ENCODE measurements around the gene NPAS1.

The NPAS1 gene, protein sequence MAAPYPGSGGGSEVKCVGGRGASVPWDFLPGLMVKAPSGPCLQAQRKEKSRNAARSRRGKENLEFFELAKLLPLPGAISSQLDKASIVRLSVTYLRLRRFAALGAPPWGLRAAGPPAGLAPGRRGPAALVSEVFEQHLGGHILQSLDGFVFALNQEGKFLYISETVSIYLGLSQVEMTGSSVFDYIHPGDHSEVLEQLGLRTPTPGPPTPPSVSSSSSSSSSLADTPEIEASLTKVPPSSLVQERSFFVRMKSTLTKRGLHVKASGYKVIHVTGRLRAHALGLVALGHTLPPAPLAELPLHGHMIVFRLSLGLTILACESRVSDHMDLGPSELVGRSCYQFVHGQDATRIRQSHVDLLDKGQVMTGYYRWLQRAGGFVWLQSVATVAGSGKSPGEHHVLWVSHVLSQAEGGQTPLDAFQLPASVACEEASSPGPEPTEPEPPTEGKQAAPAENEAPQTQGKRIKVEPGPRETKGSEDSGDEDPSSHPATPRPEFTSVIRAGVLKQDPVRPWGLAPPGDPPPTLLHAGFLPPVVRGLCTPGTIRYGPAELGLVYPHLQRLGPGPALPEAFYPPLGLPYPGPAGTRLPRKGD

GRCh38 chr19:47019431-47020041 lies at the start of gene NPAS1:
Gene NPAS1, plus strand, starts transcription at chr19:47019837. Its CDS starts 1,211 bp downstream, at chr19:47021048.
- DNase-seq (ENCODE audit: low read depth in 2 of 2) = no peak

- DNase-seq (ENCODE audit: low read depth in 2 of 2) = no peak
Measured at GRCh38 chr19:46970815-46971214, 48.8 kb upstream of the NPAS1 start.

DNA sequence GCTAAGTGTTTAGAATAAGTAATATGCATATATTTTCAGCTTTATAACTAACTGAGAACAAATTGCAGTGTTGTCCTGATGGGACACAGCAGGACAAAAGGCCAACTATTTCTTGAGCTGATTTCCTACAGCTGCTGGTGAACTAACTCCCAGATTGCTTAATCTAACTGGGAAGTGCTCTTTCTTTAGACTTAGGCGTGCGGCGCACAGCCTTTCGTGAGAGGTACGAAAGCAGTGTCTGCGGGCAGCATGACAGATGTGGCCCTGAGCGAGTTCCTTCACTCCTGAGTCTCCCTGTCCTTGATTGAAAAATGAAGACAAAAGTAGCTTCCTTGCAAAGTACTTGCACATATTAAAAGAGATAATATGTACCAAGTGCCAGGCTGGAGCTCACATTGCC lies 47.3 kb upstream of the NPAS1 start:
- no peak for DNase-seq (ENCODE audit: low read depth in 2 of 2)

- DNase-seq (ENCODE audit: low read depth in 2 of 2) = no peak
Measured at GRCh38 chr19:46974181-46974580, 45.5 kb upstream of the NPAS1 start.

- no peak for DNase-seq (ENCODE audit: low read depth in 2 of 2)
Measured at GRCh38 chr19:46975011-46975924, 44.4 kb upstream of the NPAS1 start.

- DNase-seq (ENCODE audit: low read depth in 2 of 2) = no peak
Measured at GRCh38 chr19:46975925-46976782, 43.5 kb upstream of the NPAS1 start.

DNA sequence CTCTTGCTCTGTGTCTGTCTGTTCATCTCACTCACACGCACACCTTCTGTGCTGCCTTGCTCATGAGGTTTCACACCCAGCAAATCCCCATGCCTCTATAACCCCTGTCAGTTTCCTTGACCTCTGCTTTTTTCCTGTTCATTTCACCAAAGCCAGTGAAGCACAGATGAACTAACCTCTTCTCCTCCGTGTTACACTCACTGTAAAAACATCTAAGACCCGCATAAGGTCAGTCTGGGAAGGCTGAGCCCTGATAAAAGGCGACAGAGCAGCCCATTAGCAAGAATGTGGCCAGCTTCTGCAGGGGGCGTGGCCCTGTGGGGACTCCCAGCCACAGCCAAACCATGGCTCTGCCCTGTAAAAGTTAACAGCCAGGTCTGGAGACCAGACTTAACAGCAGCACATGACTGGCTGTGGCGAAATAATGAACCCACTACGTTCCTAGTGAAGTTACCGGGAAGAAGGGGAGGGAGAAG lies 42.8 kb upstream of the NPAS1 start:
- no peak for DNase-seq (ENCODE audit: low read depth in 2 of 2)

DNA sequence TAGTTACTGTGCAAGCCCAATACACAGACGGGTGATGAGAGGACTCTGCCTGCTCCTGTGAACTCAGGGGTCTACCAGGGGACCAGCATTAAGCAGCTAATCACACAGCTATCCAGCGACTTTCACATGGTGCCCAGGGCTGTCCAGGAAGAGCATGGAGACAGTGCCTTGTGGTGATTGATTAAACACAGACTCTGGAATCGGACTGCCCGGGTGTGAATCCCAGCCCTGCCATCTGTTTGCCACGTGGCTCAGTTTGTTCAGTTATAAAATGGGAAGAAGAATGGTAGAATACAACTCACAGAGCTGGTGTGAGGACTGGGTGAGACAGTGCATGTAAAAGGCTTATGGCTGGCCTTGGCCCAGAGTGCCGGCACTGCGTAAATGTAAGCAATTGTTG lies 42.1 kb upstream of the NPAS1 start:
- no peak for DNase-seq (ENCODE audit: low read depth in 2 of 2)

DNA sequence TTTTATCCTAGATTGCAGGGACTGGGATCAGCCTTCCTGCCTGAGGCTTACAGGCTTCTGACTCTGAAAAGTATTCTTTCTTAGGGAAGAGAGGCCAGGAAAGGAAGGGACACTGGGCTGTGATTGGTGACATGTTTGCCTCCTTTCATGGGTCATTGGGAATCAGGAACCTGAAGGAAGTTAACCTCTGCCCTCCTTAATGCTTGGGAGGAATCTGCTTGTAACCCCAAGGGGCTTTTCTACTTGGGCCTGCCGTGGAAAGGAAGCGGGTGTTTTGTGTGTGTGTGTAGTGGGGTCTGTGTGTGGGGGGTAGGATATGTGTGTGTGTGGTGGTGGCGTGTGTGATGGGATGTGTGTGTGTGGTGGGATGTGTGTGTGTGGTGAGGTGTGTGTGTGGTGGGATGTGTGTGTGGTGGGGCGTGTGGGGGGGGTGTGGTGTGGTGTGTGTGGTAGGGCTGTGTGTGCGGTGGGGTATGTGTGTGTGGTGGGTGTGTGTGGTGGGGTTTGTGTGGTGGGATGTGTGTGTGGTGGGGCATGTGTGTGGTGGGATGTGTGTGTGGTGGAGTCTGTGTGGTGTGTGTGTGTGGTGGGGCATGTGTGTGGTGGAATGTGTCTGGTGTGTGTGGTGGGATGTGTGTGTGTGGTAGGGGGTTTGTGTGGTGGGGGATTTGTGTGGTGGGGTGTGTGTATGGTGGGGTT lies 41.3 kb upstream of the NPAS1 start:
- no peak for DNase-seq (ENCODE audit: low read depth in 2 of 2)

- no peak for DNase-seq (ENCODE audit: low read depth in 2 of 2)
Measured at GRCh38 chr19:46979126-46980105, 40.2 kb upstream of the NPAS1 start.

DNA sequence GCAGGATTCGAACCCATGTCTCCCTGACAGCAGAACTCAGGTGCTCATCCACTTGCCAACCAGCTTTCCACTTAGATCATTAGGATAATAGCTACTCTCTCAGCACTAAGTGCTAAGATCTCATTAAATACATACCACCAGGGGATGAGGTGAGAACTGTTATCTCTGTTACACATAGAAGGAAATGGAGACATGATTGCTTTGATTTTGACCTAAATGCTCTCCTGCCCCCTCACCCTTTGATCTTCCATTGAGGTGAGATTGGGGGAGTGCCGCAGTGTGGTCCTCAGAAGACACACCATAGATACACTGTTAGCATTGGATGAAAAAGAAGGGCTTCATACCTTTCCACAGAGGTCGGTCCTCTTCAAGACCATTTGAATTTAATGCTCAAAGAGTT lies 38.9 kb upstream of the NPAS1 start:
- no peak for DNase-seq (ENCODE audit: low read depth in 2 of 2)

DNA sequence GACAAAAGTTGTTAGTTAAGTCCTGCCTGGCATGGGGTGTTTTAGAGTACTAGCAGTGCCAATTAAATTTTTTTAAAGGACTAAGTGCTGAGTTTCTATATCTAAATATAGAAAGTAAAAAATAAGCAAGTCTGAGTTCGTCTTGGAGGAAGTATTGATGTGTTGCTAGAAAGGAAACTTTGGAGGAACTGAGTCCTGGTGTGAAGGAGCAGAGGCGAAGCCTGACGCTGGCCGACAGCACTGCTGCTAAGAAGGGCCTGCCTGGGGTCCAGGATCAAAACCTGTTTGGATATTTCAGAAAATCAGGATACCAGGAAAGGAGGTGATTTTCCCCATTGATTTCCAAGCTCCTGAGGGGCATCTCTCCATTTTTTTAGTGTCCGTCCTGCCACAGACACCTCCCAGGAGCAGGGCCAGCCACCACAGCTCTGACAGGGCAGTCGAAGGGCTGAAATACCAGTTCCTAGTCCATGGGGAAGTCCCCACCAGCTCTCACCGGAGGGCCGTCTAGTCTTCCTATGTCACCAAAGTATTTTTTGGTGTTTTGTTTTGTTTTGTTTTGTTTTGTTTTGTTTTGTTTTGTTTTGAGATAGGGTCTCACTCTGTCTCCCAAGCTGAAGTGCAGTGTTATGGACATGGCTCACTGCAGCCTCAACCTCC lies 38.2 kb upstream of the NPAS1 start:
- no peak for DNase-seq (ENCODE audit: low read depth in 2 of 2)

GRCh38 chr19:46983097-46983496 lies 36.5 kb upstream of the NPAS1 start:
- DNase-seq (ENCODE audit: low read depth in 2 of 2) = no peak

GRCh38 chr19:46984077-46985010 lies 35.3 kb upstream of the NPAS1 start:
- DNase-seq (ENCODE audit: low read depth in 2 of 2) = no peak

DNA sequence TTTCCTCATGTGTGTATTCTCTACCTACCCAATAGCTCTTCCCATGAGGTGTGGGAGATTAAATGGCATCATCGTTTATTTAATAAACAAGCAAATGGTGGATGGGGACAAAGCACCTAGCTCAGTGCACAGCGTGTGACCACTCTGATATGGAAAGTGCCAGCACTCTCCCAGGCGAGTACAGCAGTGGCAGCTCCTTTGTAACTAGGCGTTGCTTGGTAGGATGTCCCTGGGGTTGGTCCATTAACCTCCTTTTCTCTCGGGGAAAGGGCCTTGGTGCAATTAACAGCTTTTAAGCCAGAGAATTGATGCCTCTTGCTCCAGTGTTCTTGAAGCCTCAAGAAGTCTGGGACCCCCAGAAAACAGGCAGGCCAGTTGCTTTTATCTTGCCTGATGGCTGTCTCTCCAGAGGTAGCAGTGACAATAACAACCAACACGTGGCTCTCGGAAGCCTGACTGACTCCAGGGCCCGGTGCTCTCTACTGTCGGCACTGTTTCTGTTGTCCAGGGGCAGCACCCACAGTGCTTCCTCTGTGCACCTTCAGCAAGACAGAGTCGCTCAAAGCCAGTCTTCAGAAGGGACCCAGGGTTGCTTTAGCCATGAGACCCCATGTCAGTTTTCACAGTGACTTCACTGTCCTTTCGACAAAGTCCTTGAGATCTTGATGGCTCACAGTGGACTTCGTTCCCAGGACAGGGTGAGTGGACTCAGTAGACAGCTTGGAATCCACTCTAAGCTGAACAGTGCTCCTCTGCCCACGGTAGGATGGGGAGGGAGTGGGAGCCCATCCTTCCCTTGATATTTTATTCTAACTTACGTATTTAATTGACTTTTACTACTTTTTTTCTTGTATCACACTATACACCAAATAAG lies 33.9 kb upstream of the NPAS1 start:
- DNase-seq (ENCODE audit: low read depth in 2 of 2) = no peak

DNA sequence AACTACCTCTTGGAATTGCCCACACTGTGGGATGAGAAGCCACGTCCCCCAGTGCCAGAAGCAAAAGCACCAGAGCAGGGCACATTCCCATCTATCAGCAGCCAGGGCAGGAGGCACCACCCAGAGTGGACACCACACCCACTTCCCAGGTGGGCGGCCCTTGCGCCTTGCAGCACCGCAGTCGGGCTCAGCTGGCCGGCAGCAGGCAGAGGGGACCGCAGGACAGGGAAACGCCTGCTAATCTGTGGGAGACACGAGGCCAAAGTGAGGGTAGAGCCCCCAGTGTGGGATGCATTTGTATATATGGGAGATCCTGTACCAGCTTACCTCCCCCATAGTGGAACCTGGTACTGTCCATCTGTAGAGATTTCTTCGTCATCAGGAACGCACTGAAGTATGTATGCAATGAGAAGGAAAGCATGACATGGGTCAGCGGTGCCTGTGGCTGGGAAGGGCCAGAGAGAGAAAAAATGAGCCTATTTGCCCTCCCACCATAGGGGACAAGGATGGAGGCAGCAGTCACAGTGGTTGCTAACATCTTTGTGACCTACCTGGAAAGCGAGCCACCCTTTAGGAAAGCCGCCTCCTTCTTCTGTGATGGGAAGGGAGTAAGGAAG lies 30.9 kb upstream of the NPAS1 start:
- no peak for DNase-seq (ENCODE audit: low read depth in 2 of 2)

All from stimulated activated CD4-positive, alpha-beta T cell treated with anti-CD3 and anti-CD28 coated beads, Interleukin-12 subunit alpha, Interleukin-12 subunit beta, amount 100 ng/mL, for 24 hours (primary cell).